ENCODE data around the gene SLC38A3.
"Not testable (repeated sequence)": the region's sequence is repeated elsewhere in the genome, so short reads cannot be mapped to it uniquely, and the experiment has no call there.

SLC38A3 gene

DNA sequence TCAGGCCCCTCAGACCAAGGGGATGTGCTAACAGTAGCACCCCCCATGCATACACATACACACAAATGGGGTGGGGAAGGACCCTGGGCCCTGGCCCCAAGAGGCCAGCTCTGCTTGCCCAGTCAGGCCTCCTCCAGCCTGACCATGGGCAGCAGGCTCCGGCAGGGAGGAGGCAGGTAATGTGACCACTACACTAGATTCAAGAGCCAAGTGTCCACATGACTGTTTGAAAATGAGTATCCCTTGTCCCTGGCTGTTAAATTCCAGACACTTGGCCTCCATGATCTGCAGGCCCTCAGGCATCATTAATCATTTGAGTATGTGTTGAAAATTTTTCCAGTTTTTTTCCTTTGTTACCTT, 17.1 kb downstream of the SLC38A3 start:
- no peak for DNase-seq (ENCODE audit: low spot score)
- TF ChIP-seq, protein P1, sequence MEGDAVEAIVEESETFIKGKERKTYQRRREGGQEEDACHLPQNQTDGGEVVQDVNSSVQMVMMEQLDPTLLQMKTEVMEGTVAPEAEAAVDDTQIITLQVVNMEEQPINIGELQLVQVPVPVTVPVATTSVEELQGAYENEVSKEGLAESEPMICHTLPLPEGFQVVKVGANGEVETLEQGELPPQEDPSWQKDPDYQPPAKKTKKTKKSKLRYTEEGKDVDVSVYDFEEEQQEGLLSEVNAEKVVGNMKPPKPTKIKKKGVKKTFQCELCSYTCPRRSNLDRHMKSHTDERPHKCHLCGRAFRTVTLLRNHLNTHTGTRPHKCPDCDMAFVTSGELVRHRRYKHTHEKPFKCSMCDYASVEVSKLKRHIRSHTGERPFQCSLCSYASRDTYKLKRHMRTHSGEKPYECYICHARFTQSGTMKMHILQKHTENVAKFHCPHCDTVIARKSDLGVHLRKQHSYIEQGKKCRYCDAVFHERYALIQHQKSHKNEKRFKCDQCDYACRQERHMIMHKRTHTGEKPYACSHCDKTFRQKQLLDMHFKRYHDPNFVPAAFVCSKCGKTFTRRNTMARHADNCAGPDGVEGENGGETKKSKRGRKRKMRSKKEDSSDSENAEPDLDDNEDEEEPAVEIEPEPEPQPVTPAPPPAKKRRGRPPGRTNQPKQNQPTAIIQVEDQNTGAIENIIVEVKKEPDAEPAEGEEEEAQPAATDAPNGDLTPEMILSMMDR (IDR thresholded peaks at IDR 0.05) = no peak
- H3K4me3 ChIP-seq = no peak overlapping the region
- no peak overlapping the region for H3K27ac ChIP-seq

DNA sequence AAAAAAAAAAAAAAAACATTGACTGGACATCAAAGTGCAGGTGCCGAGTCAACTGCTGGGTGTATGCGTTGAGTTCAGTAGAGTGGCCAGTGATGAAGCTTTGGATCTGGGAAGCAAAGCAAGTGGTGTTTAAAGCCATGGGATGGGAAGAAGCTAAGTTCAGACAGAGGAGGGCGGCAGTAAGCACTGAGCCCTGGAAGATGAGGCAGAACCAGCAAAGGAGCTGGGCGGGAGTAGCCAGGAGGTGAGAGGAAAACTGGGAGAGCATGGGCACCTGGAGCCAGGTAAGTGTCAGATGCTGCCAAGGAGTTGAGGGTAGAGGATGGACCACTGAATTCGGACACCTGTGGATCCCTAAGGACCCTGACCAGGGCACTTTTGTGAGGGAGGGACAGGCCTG, 19.6 kb downstream of the SLC38A3 start:
- H3K4me3 ChIP-seq = no peak overlapping the region
- no peak for DNase-seq (ENCODE audit: low spot score)
- H3K27ac ChIP-seq = no peak overlapping the region
- TF ChIP-seq, protein P1 (IDR thresholded peaks at IDR 0.05) = no peak

DNA sequence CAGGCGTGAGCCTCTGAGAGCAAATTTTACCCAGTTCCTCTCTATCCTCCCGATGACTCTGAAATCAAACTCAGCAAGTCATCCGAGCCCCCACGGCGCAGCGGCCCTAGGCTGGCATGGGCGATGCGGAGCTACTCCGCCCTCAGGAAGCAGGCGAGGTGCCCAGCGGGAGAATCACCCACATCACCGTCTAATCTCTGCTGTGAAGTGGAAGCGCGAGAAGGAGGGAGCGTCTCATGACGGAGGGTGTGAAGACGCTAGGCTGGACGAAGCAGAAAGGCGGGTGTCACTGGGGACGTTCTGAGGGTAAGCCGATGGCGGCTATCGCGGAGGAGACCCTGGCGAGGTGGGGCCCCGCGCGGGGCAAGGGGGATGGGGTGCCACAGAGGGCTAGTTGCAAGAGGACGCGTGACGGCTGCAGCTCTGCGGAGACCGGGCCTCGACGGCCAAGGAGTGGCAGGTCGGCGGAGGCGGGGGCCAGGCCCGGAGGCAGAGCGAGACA, 21.9 kb downstream of the SLC38A3 start:
- Histone ChIP-seq H3K27ac (peak overlapping the region; percentile 67 to 77), H3K4me3 (peak overlapping the region; percentile 87)
- DNase-seq (ENCODE audit: low spot score) = peak; percentile 78
- TF ChIP-seq, protein P1 (IDR thresholded peaks at IDR 0.05) = no peak

DNA sequence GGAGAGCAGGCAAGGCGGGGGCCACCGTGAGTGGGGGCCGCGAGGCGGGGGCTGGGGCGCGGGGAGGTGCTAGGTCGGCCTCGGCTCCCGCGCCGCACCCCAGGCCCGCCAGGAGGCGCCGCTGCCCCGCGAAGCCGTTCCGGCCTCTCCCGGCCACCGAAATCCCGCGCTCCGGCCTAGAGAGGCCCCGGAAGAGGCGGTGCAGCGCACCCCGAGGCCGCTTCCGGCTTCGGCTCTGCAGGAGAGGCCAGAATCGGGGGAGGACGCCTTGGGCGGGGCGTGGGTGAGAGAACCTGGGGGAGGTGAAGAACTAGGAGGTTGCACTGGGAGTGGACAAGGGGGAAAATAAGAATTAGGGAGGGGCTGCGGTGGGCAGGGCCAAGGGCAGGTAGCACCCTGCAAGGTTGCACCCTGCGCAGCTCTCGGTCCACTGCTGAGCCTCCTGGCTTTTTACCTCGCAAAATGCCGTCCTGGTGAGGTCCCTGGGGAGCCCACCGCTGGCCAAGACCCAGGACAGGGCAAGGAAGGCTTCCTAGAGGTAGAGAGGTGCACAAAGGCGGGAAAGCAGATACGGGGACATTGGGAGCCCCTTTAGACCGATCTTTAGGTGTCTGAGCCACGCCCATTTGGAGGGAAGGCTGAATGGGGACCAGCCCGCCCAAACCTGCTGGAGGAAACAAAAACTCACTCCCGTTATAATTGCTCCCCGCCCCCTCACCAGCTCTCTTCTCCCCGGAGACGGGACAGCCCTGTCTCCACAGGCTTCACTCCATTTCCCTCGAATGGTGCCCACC, 22.5 kb downstream of the SLC38A3 start:
- Histone ChIP-seq H3K4me3 (peak overlapping the region; percentile 87), H3K27ac (peak overlapping the region; percentile 67 to 79)
- DNase-seq (ENCODE audit: low spot score) = peak; percentile 94
- TF ChIP-seq, protein P1 (IDR thresholded peaks at IDR 0.05) = peak; percentile 86

DNA sequence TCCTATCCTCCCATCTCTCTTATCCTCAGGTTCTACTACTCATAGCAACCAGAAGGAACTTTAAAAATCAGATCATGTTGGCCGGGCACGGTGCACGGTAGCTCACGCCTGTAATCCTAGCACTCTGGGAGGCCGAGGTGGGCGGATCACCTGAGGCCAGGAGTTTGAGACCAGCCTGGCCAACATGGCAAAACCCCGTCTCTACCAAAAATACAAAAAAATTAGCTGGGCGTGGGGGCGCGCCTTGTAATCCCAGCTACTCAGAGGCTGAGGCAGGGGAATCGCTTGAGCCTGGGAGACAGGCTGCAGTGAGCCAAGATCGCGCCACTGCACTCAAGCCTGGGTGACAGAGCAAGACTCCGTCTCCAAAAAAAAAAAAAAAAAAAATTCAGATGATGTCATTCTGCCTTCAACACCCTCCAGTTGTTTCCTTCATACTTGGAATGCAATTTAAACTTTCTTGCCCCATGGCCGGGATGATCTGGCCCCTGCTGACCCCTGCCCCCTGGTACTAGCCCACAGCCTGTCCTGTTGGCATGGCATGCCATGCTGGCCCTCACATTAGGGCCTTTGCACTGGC, 23.2 kb downstream of the SLC38A3 start:
- DNase-seq (ENCODE audit: low spot score) = not testable (repeated sequence)
- Histone ChIP-seq H3K27ac (peak overlapping the region in 1 of 2 donors; percentile 79), H3K4me3 (peak overlapping the region; percentile 87)

DNA sequence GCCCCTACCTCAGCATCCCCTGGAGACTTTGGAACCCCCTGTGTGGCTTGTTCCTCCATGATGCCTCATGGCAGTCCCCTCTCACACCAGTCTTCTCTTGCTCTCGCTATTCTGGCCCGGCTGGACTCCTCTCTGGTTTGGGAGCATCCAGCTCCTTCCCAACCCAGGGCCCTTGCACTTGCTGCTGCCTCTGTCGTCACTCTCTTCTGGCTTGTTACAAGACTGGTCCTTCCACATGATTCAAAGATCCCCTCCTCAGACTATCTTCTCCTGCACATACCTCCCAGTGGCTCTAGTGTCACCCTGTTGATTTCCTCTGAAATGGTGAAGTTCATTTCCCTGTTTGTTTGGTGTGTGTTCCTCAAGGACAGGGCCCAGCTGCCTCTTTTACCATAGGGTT, 24.4 kb downstream of the SLC38A3 start:
- Histone ChIP-seq H3K27ac (peak overlapping the region in 1 of 2 donors; percentile 5), H3K4me3 (no peak overlapping the region)
- TF ChIP-seq, protein P1 (IDR thresholded peaks at IDR 0.05) = no peak
- no peak for DNase-seq (ENCODE audit: low spot score)

DNA sequence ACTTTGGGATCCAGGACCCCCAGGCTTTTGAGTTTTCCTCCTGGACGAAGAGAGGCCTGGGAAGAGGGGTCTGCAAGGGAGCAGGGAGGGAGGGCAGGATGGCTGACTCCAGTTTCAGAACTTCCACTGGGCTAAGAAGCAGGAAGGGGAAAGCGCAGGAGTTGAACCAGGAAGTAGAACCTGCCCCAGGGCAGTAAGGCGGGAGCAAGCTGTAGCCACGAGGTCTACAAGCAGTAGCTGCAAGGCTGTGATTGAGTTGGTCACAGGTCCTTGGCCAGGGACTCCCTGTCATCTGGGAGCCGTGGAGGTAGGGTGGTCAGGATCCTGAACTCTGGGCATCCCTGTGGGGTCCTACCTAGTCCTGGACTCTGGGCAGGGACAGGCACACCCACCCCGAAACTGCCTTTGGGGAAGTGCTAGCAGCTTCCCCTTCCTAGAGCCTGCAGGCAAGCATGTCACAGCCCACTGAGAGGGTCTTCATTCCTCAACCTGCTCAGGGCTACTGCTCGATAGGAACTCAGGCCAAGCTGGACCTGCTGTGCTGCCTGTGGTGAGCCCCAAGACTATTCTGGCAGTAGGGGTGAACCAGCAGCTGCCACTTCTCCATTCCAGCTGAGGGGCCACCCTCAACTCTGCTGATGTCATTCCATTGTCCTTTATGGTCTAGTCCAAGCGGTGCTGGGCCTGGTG, 25.2 kb downstream of the SLC38A3 start:
- Histone ChIP-seq H3K27ac (peak overlapping the region in 1 of 2 donors; percentile 33), H3K4me3 (no peak overlapping the region)
- DNase-seq (ENCODE audit: low spot score) = no peak
- TF ChIP-seq, protein P1 (IDR thresholded peaks at IDR 0.05) = no peak

All from coronary artery (tissue), 2 donors.